HL-60 (cell line): ENCODE measurements around the gene MICAL2.
A peak's percentile ranks its signal among the peaks of the same experiment; 100 is the strongest.

Source experiments
- DNase-seq, 2 experiments: peaks; one replicate each; pipeline ENCODE4 v3.0.0-alpha.2; 2010 to 2020; ENCODE audit warnings: low read depth in 1 of 2, low spot score in 1 of 2
- H3K27ac ChIP-seq: fragments of 250-450 bp; sonication (Bioruptor Pico); replicated peaks from 2 replicates; pipeline ENCODE4 v1.5.1; 2020; ENCODE audit warnings: mild to moderate bottlenecking, moderate library complexity
- H3K27me3 ChIP-seq: fragments of 250-450 bp; sonication (Bioruptor Pico); 2 replicates; pipeline ENCODE4 v1.5.1; 2021; ENCODE audit warnings: mild to moderate bottlenecking, moderate library complexity; ENCODE audit not compliant: insufficient read depth, poor library complexity, severe bottlenecking
- H3K4me3 ChIP-seq: replicated peaks from 2 replicates; pipeline ENCODE4 v1.5.1; 2011; ENCODE audit warnings: mild to moderate bottlenecking, control low read depth, low read length; ENCODE audit not compliant: insufficient read depth
- CTCF ChIP-seq: IDR thresholded peaks from one replicate; pipeline ENCODE4 v1.5.1; 2011; ENCODE audit warnings: low read length, control low read depth, inconsistent platforms; ENCODE audit not compliant: insufficient read depth
- GABPA ChIP-seq: IDR thresholded peaks from 2 replicates; pipeline ENCODE4 v1.6.1; 2012; ENCODE audit warnings: low read depth
- POLR2AphosphoS5 ChIP-seq: IDR thresholded peaks from 2 replicates; pipeline ENCODE4 v1.6.1; 2012; ENCODE audit warnings: low read depth
- SPI1 ChIP-seq: IDR thresholded peaks from 2 replicates; pipeline ENCODE4 v1.6.1; 2012; ENCODE audit warnings: low read depth, mild to moderate bottlenecking, borderline replicate concordance
- TF ChIP-seq, protein P1 (sequence below): IDR thresholded peaks from 2 replicates; pipeline ENCODE4 v1.6.1; 2012; ENCODE audit warnings: low read depth; ENCODE audit not compliant: insufficient replicate concordance

The MICAL2 gene

GRCh38 chr11:12213883-12214282, 103.5 kb downstream of the MICAL2 start:
- DNase-seq, result no peak
- TF ChIP-seq SPI1 (no peak), CTCF (no peak), POLR2AphosphoS5 (no peak), GABPA (no peak)
- H3K27ac ChIP-seq, result no peak overlapping the region
- no peak overlapping the region for H3K4me3 ChIP-seq
- H3K27me3 ChIP-seq, result no peaks in the 10 kb centered on the region

DNA sequence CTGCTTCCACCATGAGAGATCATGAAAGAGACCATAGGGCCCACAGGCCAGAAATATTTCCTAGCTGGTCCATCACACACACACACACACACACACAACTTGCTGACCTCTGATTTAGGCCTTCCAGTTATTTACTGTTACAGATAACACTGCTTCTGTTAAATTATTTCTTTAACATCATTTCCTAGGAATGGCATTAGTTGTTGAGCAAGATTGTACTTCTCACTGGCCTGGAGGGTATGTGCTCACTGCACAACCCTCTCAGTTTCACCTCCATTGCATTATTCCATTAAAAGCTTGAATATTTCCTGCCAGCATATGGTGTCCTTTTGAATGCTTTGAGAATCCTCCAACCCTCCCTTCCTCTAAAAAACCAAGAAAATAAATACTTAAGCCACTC, 104.4 kb downstream of the MICAL2 start:
- TF ChIP-seq, protein P1, sequence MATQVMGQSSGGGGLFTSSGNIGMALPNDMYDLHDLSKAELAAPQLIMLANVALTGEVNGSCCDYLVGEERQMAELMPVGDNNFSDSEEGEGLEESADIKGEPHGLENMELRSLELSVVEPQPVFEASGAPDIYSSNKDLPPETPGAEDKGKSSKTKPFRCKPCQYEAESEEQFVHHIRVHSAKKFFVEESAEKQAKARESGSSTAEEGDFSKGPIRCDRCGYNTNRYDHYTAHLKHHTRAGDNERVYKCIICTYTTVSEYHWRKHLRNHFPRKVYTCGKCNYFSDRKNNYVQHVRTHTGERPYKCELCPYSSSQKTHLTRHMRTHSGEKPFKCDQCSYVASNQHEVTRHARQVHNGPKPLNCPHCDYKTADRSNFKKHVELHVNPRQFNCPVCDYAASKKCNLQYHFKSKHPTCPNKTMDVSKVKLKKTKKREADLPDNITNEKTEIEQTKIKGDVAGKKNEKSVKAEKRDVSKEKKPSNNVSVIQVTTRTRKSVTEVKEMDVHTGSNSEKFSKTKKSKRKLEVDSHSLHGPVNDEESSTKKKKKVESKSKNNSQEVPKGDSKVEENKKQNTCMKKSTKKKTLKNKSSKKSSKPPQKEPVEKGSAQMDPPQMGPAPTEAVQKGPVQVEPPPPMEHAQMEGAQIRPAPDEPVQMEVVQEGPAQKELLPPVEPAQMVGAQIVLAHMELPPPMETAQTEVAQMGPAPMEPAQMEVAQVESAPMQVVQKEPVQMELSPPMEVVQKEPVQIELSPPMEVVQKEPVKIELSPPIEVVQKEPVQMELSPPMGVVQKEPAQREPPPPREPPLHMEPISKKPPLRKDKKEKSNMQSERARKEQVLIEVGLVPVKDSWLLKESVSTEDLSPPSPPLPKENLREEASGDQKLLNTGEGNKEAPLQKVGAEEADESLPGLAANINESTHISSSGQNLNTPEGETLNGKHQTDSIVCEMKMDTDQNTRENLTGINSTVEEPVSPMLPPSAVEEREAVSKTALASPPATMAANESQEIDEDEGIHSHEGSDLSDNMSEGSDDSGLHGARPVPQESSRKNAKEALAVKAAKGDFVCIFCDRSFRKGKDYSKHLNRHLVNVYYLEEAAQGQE, result no peak

DNA sequence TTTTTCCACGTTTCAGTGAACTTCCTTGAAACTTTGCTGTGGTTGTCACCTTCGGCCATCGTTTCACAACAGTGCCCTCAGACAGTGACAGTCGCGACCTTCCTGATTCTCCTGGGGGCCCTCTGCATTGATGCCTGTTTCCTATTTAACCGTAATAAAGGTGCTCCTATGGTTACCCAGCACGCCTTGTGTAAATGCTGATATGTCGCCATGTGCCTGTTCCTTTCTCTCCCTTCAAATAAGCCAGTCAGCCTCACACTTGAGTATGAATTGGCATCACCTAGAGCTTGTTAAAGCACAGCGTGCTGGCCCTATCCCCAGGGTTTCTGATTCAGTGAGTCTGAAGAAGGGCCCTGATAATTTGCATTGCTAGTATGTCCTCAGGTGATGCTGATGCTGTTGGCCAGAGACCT, 104.8 kb downstream of the MICAL2 start:
- Histone ChIP-seq H3K27ac (peak overlapping the region; percentile 60), H3K27me3 (no peaks in the 10 kb centered on the region), H3K4me3 (no peak overlapping the region)
- peak; percentile 61 to 73 for DNase-seq
- TF ChIP-seq, protein P1, result no peak
- TF ChIP-seq POLR2AphosphoS5, result peak; percentile 32; the same call in 1 of the 2 replicates

More for the DNA sequence above, 104.4 kb downstream of the MICAL2 start:
- peak overlapping the region; percentile 60 for H3K27ac ChIP-seq
- no peak for DNase-seq
- no peaks in the 10 kb centered on the region for H3K27me3 ChIP-seq
- no peak overlapping the region for H3K4me3 ChIP-seq

- TF ChIP-seq, protein P1, result no peak
- no peak for TF ChIP-seq POLR2AphosphoS5
- TF ChIP-seq GABPA, result no peak
- no peak for TF ChIP-seq SPI1
- no peak for TF ChIP-seq CTCF
- no peak for DNase-seq
- peak overlapping the region; percentile 60 for H3K27ac ChIP-seq
- no peaks in the 10 kb centered on the region for H3K27me3 ChIP-seq
- no peak overlapping the region for H3K4me3 ChIP-seq
These were observed 105.7 kb downstream of the MICAL2 start for GRCh38 chr11:12216041-12216451.
